HG03196 (cell line): ENCODE results near the gene SEMA3F.
A peak's percentile ranks its signal among the peaks of the same experiment; 100 is the strongest.

Source experiments
- ATAC-seq: cut with Tn5 transposase; IDR thresholded peaks from one replicate; pipeline ENCODE4 v1.9.1; 2021; ENCODE audit not compliant: unreplicated experiment

SEMA3F gene

GRCh38 chr3:50230104-50230793, 75.1 kb downstream of the SEMA3F start:
- no peak for ATAC-seq

GRCh38 chr3:50230794-50231125, 75.6 kb downstream of the SEMA3F start:
- no peak for ATAC-seq

DNA sequence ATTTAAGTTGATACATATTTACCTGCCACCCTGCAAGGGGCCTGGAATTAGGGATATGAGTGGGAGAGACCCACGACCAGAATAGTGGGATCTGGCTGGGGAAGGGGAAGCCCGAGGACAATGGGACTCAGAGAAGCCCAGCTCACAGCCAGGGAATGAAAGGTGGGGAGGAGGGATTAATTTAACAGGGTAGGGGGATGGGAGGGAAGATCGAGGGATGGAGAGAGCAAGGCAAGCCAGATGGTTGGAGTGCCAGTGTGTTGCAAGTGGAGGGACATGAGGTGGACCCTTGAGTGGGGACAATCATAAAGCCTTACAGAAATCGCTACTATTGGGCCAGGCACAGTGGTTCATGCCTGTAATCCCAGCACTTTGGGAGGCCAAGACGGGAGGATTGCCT, 76.5 kb downstream of the SEMA3F start:
- ATAC-seq, result no peak

- ATAC-seq, result no peak
Observed at GRCh38 chr3:50232303-50232702, 77.2 kb downstream of the SEMA3F start.

GRCh38 chr3:50233176-50233575, 78.1 kb downstream of the SEMA3F start:
- ATAC-seq, result no peak

GRCh38 chr3:50235716-50236483, 80.8 kb downstream of the SEMA3F start, which contains the start of gene GNAI2:
Gene GNAI2, plus strand, starts transcription at chr3:50236204. Its CDS starts 132 bp downstream, at chr3:50236336.
- peak; percentile 90 for ATAC-seq

DNA sequence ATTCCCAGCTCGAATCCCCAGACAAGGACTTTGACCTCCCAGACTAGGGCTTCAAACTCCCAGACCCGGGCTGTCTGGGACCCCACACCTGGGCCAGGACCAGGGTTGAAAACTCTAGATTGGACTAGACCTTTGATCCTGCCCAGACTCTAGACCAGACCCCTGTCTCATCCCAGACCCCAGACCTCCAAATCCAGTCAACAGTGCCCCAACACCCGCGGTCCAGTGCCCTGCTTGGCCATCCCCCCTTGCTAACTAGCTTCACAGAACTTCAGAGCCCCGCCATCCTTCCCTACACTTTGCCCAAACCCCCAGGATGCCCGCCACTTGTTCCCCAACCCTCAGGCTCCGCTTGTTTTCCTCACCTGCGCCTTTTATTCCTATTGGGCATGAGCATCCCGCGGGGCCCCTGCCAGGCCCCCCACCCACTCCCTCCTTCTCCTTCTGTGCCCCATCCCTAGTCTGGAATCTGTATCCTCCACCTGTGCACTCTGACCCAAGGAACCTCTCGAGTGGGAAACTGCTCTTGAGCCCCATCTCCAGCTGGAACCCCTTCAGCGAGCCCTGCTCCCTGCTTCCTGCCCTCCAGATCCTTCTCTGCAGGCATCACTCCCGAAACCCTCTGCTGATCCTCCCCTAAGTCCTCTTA, 81.5 kb downstream of the SEMA3F start:
- no peak for ATAC-seq

DNA sequence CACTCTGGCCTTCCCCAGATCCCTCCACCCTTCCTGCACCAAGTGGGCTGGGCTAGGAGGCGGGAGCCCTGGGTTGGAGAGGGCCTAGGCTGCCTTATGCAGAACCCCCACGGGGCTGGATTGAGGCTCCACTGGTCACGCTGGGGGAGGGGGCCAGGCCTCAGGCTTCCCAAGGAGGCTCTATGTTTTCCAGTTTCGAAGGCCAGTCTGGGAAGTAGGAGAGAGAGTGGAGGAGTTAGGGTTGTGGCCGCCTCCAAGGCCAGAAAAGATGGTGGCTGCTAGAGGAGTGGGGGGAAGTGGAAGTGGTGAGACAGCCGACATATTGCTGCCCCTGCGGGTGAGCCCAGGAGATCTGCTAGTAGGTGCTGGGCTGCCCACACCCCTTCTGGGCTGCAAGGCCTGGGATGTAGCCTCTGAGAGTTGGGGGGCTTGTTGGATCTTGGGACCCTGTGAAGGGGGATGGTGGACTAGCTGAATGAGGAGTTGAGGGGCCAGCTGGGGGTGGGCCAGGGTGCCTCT, 82.1 kb downstream of the SEMA3F start:
- ATAC-seq, result no peak

DNA sequence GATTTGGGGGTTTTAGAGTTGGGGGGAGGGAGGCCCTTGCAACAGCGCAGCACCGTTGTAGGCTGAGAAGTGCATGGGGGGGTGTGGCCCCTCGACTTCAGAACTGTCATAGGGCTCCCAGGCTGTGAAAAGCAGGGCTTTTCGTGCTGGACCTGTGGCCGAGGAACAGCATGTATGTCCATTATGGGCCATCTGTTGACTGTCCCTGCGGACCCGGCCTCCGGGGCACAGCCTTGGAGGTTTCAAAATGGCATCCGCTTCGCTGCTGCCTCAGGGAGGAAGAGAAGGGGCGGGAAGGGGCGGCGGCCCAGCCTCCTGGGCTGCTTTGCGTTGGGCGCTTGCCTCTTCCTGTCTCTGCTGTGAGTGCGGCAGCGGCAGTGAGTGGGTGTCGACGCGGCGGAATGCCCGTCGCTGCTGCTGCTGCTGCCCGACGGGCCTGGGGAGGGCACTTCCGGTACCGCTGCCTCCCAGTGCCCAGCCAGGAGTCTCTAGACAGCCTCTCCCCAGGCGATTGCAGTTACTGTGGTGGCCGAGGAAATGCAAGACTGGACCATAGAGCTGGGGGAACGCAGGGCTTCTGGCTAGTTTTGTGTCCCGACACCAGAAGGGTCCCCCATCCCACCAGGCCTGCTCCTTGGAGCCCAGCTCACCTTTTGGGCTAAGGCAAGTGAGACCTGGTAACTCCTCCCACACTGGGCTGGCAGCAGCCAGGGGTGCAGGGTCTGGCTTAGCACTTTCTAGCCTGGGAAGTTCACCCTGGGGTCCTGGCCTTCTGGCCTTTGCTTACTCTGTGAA, 82.8 kb downstream of the SEMA3F start:
- peak; percentile 32 for ATAC-seq

DNA sequence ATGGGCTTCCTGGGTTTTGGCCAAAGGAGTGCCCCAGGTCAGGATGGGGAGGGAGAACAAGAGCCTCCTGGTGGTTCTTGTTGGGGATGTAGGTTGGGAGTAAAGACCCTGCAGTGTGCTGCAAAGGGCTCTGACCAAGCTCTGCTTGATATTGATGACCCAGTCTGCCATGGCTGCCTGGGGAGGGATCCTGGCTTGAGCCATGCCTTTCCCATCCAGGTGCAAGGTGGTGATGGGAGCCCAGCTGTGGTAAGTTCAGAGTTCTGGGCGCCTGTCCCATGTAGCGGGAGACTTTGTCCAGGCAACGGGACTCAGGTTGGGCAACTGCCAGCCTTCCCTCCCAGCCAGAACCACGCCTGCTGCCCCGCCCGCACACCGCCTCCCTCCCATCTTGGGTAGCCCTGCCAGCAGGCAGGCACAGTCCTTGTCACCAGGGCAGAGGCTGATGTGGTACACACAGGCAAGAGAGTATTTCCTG, 83.5 kb downstream of the SEMA3F start:
- ATAC-seq, result no peak
